Fibroblast of skin of left quadriceps (primary cell): ENCODE results near the gene RILP.

ENCODE experiments used
- DNase-seq, 2 experiments: peaks; one replicate each; pipeline ENCODE4 v3.0.0-alpha.2; 2013; ENCODE audit warnings: low read depth in 2 of 2

RILP gene

DNA sequence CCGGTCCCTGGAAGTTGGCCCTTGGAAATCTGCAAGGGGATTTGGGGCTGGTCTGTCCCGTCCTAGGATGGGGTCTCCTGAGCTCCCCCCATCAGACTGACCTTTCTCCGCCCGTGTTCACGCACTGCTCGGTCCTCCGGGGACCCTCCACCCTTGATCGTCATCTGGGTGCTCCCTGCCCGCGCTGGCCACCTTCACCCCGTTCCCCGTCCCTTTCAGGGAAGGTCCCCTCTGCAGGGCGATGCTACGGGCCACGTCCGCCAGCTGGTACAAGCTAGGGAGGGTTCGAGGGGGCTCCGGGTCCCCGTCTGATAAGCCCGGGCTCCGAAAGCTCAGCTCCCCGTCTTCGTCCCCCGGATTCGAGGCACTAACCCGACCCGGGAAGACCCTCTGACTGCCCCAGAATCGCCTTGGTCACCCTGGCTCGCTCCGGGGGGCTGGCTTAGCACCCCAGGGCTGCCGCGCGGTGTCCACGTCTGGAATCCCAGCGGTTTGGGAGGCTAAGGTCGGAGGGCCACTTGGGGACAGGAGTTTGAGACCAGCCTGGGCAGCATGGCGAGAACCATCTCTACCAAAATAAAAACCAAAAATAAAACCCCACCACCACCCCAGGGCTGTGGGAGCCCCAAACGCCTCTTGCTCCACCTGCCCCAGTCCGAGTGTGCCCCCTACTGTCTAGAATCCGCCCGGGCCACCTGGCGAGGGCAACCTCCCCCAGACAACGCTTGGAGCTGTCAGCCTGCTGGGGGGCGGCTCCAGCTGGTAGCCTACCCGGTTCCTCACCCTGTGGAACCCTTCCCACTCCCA, 20.0 kb downstream of the RILP start:
- no peak for DNase-seq

DNA sequence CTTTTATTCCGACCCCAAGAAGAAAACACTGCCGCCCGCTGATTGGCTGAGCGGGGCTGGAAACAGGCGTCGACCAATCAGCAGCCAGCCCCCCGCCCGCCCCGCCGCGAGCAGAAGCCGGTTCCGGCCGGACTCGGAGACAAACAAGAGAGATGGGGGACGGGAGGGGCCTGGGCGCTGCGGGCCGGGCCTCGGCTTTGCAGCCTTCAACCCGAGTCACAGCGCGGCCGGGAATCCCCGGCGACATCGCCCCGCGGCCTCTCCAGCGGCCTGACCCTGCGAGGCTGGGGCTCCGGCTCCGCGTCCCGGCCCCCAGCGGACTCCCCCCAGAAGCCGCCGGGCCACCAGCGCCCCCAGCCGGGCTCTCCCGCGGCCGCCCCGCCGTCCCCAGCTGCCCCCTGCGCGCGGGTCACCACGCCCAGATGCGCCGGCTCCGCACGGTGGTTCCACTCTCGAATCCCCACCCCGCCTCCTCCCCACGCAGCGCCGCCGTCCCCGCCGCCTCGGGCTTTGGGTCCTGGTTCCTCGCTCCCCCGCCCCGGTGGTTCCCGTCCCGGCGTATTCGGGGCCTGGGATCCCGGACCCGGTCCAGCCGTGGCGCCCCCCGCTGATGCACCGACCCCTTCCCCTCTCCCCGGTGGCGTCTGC, 20.7 kb downstream of the RILP start:
- DNase-seq, result peak; percentile 82 to 84

GRCh38 chr17:1627982-1628855, 21.4 kb downstream of the RILP start, which contains the start of gene SLC43A2:
Gene SLC43A2, minus strand, starts transcription at chr17:1628834. Its CDS starts 960 bp downstream, at chr17:1627874.
- DNase-seq, result peak; percentile 24 to 35

- DNase-seq, result no peak
Measured at GRCh38 chr17:1627182-1627981, 22.3 kb downstream of the RILP start.

DNA sequence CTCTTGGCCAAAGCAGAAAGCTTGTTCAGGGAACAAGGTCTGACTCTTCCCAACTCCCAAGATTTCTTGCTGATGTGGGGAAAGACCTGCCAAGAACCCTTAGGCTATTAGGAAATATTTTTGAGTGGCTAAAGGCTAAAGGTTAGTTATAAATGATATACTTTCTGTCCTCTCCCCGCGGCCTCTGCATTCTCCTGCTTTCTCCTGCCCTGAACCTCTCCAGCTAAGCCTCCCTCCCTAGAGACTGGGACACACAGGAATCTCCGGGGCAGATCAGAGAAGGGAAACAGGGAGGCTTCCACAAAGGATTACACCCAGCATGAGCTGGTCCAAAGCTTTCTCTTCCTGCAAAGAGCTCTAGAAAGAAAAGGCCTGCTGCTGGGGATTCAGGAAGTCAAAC, 23.3 kb downstream of the RILP start:
- DNase-seq, result no peak

DNA sequence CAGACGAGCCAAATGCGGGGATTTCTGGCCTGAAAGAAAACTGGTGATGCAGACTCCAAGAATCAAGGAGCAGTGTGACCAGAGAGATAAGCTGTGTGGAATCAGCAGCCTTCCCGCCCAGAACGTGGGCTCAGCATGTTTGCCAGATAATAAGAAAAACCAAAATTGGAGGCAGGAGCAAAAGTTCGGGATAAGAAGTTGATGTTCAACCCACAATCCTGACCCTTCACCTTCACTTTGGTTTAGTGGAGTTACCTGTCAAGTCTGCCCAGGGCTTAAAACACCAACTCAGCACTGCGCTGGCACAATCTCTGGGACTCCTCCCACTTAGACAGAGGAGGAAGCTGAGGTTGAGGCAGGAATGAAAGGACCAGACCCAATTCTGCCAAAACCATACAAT, 24.1 kb downstream of the RILP start:
- no peak for DNase-seq

DNA sequence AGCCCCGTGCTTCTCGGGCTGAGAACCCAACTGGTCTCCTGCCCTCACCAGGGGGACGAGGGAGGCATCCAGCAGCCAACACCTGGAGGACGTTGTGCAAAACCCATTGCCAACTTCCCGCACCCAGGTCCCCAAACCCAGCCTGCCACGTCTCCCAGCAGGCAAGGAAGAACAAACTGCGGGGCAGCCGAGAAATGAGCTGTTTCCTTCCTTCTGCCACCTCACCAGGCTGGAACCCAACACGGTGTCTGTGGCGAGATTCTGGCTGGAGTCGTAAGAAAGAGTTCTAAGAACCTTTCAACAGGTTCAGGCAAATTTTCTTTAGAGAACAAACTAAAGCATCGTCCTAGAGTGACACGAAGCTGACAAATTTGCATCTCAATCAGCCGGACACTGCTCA, 24.6 kb downstream of the RILP start:
- no peak for DNase-seq

GRCh38 chr17:1624650-1625049, 25.0 kb downstream of the RILP start:
- no peak for DNase-seq

DNA sequence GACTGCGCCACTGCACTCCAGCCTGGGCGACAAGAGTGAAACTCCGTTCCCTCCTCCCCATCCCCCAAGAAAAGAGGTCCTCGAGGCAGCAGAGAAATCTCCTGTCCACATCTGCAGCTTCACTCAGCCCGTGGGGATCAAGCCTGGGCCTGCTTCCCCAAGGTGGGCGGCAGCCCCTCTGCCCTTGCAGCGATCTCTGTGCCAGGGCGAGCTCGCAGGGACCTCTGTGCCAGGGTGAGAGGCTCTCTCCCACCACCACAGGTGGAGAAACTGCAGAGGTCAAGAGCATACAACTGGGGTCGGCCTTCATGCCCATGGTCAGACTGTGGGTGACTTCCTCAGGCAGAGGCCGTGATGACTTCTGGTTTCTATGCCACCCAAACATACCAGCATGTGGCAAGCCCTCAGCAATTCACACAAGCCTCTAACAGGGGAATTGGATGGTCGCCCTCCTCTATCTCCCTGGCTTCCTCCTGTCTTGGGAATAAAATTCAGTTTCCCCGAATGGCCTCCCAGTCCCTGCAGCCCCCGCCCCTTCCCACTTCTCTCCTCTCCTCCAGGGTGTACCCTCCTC, 26.5 kb downstream of the RILP start:
- no peak for DNase-seq

GRCh38 chr17:1621273-1621954, 28.3 kb downstream of the RILP start:
- DNase-seq, result no peak

DNA sequence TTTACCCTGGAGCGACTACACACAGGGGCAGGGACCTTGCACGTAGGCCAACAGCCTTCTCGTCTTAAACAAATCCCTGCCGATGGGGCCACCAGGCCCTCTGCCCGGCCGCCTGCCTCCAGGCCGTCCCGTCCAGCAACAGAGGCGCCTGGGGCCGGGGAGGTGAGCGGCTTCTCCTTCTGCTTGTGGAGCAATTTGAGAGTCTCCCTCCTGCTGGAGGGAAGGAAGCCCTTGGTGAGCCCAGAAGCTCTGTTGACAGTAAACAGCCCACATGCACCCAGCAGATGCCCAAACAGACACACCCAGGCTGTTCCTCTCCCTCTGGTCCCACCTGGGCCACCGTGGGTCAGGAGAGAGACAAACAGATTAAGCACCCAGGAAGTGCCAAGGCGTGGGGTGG, 29.2 kb downstream of the RILP start:
- no peak for DNase-seq

DNA sequence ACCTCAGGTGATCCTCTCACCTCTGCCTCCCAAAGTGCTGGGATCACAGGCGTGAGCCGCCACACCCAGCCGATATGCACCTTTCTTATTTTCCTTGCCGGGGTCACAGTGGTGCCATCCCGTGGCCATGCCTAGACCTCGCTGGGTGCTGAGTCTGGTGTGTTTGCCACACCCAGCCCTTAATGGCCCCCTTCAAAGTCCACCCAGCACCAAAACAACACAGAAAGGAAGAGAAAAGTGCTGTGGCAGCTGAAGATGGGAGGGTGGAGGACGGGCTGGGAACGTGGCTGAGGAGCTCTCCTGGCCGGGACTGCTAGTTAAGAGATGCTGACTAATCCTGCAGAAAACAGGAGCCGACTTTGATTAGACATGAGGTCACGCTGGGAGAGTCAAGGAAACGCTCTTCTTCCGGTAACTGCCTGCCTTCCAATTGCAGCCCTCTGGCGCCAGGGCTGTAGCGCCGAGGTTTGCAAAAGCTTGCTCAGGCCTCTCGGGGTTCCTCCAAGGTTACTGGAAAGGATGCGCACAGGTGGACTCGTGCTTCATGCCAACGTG, 32.0 kb downstream of the RILP start:
- DNase-seq, result peak; percentile 24 to 31

GRCh38 chr17:1616101-1616500, 33.6 kb downstream of the RILP start:
- no peak for DNase-seq

- no peak for DNase-seq
Measured at GRCh38 chr17:1612400-1612799, 37.3 kb downstream of the RILP start.

- no peak for DNase-seq
Measured at GRCh38 chr17:1611715-1612114, 38.0 kb downstream of the RILP start.

DNA sequence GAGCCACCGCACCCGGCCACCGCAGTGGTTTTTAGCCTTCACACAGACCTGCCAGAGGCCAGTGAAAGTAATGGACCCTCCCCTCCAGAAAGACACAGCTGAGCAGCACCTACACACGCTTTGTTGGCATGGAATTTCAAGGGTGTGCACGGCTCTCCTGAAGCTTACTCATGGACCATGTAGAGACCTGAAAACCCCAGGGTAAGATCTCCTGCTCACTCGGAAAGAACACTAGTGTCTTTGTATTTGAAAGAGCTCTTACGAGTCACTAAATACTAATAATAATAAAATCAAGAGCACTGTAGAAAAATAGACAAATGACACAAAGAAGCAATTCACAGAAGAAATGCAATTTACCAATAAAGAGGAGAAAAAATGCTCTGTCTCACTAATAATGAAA, 41.0 kb downstream of the RILP start:
- no peak for DNase-seq

GRCh38 chr17:1607971-1608320, 41.7 kb downstream of the RILP start:
- DNase-seq, result no peak

GRCh38 chr17:1606352-1606985, 43.2 kb downstream of the RILP start:
- DNase-seq, result no peak

DNA sequence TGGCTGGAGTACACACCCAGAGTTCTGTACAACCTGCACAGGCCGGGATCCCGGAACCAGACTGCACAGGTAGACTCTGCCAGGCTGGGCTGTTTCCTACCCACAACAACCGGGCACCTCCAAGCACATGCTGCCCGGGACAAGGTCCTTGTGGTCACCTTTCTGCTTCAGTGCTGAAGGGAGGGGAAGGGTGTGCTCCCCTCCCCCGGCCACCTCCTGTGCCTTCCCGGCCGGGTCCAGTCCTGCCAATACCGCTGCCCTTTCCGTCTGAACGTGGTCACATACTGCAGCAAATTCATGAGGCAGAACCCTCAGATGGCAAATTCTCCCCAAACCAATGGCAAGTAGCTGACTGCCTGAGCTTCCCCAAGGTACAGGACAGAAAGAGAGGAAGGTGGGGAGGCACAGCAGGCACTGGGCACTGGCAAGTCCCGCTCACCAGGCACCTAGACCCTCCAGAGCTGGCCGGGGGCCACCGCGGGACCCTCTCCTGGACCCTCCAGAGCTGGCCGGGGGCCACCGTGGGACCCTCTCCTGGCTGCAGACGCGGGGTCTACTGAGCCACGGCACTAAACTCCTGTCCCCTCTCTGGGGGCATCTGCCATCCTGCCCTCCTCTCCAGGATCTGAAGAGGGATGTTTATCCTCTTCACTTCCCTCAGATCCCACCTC, 43.9 kb downstream of the RILP start:
- no peak for DNase-seq
